Esophagus (tissue), 2 donors: ENCODE measurements around the gene TRAIP. TPM values are rescaled to one million over a fixed set of nuclear protein-coding genes. Genes with fewer than 3 reads are reported as not detected.
"Not testable (repeated sequence)": the region's sequence is repeated elsewhere in the genome, so short reads cannot be mapped to it uniquely, and the experiment has no call there.

Experiments used
- H3K27ac ChIP-seq, 2 donors: one replicate each; pipeline ENCODE4 v1.5.1; 2013; ENCODE audit warnings: low read depth in 2 of 2, mild to moderate bottlenecking in 2 of 2, inconsistent platforms in 1 of 2, low read length in 1 of 2, moderate library complexity in 1 of 2
- H3K27me3 ChIP-seq, 2 donors: one replicate each; pipeline ENCODE4 v1.6.1; 2013; ENCODE audit warnings: low read length in 2 of 2, control low read depth in 1 of 2, mild to moderate bottlenecking in 1 of 2; ENCODE audit not compliant: insufficient read depth in 2 of 2, control insufficient read depth in 1 of 2
- H3K36me3 ChIP-seq, 2 donors: one replicate each; pipeline ENCODE4 v1.6.1; 2013; ENCODE audit warnings: low read length in 1 of 2; ENCODE audit not compliant: control insufficient read depth in 2 of 2, insufficient read depth in 2 of 2
- H3K4me1 ChIP-seq, 2 donors: one replicate each; pipeline ENCODE4 v1.6.1; 2013; ENCODE audit warnings: low read length in 1 of 2; ENCODE audit not compliant: control insufficient read depth in 2 of 2, insufficient read depth in 2 of 2
- H3K4me3 ChIP-seq, 2 donors: one replicate each; pipeline ENCODE4 v1.5.1; 2013; ENCODE audit warnings: low read length in 2 of 2, mild to moderate bottlenecking in 2 of 2, low read depth in 1 of 2, moderate library complexity in 1 of 2
- H3K9me3 ChIP-seq, 2 donors: one replicate each; pipeline ENCODE4 v1.6.1; 2013; ENCODE audit warnings: mild to moderate bottlenecking in 2 of 2, low read depth in 1 of 2, low read length in 1 of 2, moderate library complexity in 1 of 2; ENCODE audit not compliant: control insufficient read depth in 2 of 2, insufficient read depth in 1 of 2
- WGBS, 2 donors: extraction: QIAGEN DNeasy Blood & Tissue Kit; methylation state at CpG; one replicate each; pipeline ENCODE4 v1.1.7; 2013; 5-methylcytosine and 5-hydroxymethylcytosine counted together
- polyA plus RNA-seq, 2 donors: library from polyadenylated mRNA; stranded (reverse); fragments of 200-250 nt; gene quantifications; one replicate each; pipeline ENCODE4 v1.2.3, GENCODE V29; 2013
- donor health status: healthy with polysubstance abuse.
- donor health status: Bipolar disorder and iron deficiency.

The TRAIP gene
- polyA plus RNA-seq, 2 donors = 4.1 to 4.3 TPM

- Histone ChIP-seq H3K27me3 (no peaks in the 10 kb centered on the region), H3K4me1 (peaks cover 0 to 4% of the 10 kb centered on the region in 2 donors), H3K27ac (peak within 1 kb of the TSS; percentile 91 to 94), H3K9me3 (no peaks in the 10 kb centered on the region), H3K36me3 (peaks cover 0 to under 1% of the 10 kb centered on the region in 2 donors), H3K4me3 (peak within 1 kb of the TSS; percentile 80 to 92)
- 3% methylated on average over 55 of the region's 55 CpGs for WGBS, 2 donors
These were observed 69.8 kb downstream of the TRAIP start, which contains the start of gene IP6K1 for GRCh38 chr3:49786357-49787181. IP6K1 (minus strand) TSS chr3:49786542; CDS start chr3:49748040, 38,502 bp downstream.

DNA sequence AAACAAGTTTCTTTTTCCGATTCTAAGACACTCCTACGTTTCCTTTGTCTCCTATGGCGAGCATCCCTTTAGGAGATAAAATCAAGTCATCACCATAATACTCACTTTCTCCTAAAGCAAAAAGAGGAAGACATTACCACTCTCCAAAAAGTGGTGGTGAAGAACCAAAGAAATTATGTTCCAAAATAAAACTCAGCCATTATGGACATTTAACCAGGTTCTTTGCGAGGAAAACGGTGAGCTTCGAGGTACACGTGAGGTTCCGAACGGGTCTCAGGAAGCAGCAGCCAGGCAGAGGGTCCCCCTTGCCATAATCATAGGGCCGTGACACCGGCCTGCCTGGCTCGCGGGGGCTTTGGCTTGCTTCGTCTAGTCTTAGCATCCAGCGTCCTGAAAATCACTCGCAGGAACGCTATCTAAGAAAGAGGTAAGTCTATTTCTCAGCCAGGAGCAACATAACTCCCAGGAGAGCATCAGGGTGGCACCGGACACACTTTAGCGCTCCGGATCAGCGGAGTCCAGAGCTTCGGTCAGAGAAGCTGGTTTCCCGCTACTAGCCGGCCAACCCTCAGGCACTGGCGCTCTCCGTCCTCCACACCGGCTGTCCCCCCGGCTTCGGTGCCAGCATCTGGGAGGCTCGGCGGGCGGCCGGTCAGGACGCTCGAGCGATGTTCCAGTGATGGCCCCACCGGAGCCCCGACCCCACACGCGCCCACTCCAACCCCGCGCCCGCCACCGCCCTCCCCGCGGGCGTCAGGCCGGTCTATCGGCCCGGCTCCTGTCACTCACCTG lies 70.6 kb downstream of the TRAIP start:
- Histone ChIP-seq H3K36me3 (peaks cover 0 to 2% of the 10 kb centered on the region in 2 donors), H3K27me3 (no peaks in the 10 kb centered on the region), H3K4me3 (peak overlapping the region; percentile 80 to 92), H3K4me1 (peaks cover 0 to 4% of the 10 kb centered on the region in 2 donors), H3K9me3 (no peaks in the 10 kb centered on the region), H3K27ac (peak overlapping the region; percentile 90 to 91)
- WGBS, 2 donors = 2% methylated on average over 50 of the region's 50 CpGs

DNA sequence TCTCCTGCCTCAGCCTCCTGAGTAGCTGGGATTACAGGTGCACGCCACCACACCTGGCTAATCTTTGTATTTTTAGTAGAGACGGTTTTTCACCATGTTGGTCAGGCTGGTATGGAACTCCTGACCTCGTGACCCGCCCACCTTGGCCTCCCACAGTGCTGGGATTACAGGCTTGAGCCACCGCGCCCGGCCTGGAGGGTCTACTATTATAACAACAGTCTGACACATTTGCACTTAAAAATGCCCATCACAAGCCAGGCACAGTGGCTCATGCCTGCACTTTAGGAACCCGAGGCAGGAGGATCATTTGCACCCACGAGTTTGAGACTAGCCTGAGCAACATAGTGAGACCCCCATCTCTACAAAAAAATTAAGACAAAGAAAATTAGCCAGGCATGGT lies 74.1 kb downstream of the TRAIP start:
- not testable (repeated sequence) for H3K27ac ChIP-seq, H3K4me3 ChIP-seq, H3K4me1 ChIP-seq, H3K9me3 ChIP-seq, H3K27me3 ChIP-seq, H3K36me3 ChIP-seq
- 91 to 94% methylated on average over 9 of the region's 9 CpGs for WGBS, 2 donors

GRCh38 chr3:49781415-49782199 lies 74.8 kb downstream of the TRAIP start:
- Histone ChIP-seq H3K27ac (no peak overlapping the region), H3K4me1 (no peaks in the 10 kb centered on the region), H3K9me3 (no peaks in the 10 kb centered on the region), H3K36me3 (peaks cover 0 to 2% of the 10 kb centered on the region in 2 donors), H3K27me3 (no peaks in the 10 kb centered on the region), H3K4me3 (no peak overlapping the region)
- 83 to 85% methylated on average over 5 of the region's 5 CpGs for WGBS, 2 donors

GRCh38 chr3:49780975-49781365 lies 75.4 kb downstream of the TRAIP start:
- H3K36me3 ChIP-seq, H3K4me1 ChIP-seq, H3K4me3 ChIP-seq, H3K27ac ChIP-seq, H3K9me3 ChIP-seq, H3K27me3 ChIP-seq: not testable (repeated sequence)
- 91 to 93% methylated on average over 9 of the region's 9 CpGs for WGBS, 2 donors

DNA sequence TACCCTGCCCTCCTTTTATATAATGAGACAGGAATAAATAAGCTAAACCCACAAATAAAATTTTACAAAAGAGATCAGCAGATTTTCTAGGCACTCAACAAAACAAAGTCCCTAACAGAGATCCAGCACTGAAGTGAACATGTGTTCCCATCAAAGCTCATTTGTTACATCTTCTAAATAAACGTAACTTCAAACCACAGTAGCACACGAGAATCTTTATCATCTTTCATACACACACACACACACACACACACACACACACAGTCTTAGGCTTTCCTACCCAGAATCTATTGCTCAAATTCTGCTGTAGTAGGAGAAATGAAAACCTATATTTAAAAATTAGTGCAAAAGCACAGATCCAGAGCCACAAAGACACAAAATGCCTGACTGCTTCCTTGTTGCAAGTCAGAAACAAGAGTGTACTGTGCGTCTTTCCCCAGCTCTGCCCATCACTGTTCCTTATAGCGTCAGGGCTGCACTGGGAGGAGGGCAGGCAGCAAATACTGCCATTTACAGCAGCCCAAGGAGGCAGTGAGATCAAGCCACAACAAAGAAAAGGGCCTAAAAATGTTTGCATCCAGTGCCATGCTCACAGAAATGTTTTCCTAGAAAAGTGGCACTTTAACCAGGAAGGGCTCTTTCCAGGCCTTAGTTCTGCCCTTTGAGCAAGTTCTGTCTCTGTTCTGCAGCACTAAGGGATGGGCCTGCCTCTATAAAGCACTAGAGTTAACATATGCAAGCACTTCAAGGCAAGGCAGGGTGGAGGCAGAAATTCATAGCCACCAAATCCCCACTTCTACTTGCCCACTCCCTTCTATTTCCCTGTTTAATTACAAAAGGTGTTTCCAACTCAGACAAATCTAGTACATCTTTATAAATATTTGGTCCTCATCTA lies 76.0 kb downstream of the TRAIP start:
- WGBS, 2 donors = 62 to 70% methylated on average over 4 of the region's 4 CpGs
- Histone ChIP-seq H3K9me3 (no peaks in the 10 kb centered on the region), H3K36me3 (peaks cover 0 to 2% of the 10 kb centered on the region in 2 donors), H3K27ac (no peak overlapping the region), H3K4me3 (no peak overlapping the region), H3K27me3 (no peaks in the 10 kb centered on the region), H3K4me1 (no peaks in the 10 kb centered on the region)

DNA sequence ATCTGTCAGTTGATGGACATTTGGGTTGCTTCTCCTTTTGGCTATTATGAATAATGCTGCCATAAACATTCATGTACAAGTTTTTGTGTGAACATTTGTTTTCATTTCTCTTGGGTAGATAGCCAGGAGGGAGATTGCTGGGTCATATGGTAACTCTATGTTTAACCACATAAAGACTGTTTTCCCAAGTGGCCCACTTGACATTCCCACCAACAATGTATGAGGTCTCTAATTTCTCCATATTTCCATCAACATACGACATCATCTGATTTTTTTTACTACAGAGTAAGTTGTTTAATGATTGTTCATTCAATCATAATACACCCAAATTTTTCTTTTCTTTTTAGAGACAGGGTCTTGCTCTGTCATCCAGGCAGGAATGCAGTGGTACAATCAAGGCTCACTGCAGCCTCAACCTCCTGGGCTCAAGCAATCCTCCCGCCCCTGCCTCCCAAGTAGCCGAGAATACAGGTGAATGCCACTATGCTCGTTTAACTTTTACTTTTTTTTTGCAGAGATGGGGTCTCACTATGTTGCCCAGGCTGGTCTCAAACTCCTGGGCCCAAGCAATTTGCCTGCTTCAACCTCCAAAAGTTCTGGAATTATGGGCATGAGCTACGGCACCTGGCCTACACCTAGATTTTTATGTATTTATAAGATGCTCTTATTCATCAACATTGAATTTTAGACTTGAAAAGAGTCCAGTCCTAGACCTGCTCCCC lies 76.8 kb downstream of the TRAIP start:
- H3K4me3 ChIP-seq = no peak overlapping the region
- no peaks in the 10 kb centered on the region for H3K9me3 ChIP-seq
- no peaks in the 10 kb centered on the region for H3K4me1 ChIP-seq
- no peaks in the 10 kb centered on the region for H3K27me3 ChIP-seq
- 91 to 92% methylated on average over 5 of the region's 5 CpGs for WGBS, 2 donors
- peaks cover 0 to 2% of the 10 kb centered on the region in 2 donors for H3K36me3 ChIP-seq
- H3K27ac ChIP-seq = no peak overlapping the region
